K562 (cell line): ENCODE data around the gene OR6V1. TPM values are rescaled to one million over a fixed set of nuclear protein-coding genes. Genes with fewer than 3 reads are reported as not detected.

Experiments
- ATAC-seq: fragments of 200-7000 bp; cut with Tn5 transposase; 3 replicates; pipeline ENCODE4 v1.9.1; 2020; ENCODE audit warnings: moderate library complexity
- BruUV-seq: library from RNA; stranded (reverse); fragments of 400-500 nt; replicated peaks from 2 replicates; lab custom pipeline; 2021; lab: Mats Ljungman, UMichigan
- CTCF ChIA-PET: fragments of 300-600 bp; formaldehyde crosslinking; extraction: SDS; loops from one replicate; lab custom pipeline; 2021; ENCODE audit warnings: low intra/inter-chr PET ratio; lab: Yijun Ruan, JAX
- POLR2A ChIA-PET: fragments of 300-600, 350-650 bp; sonication (Branson Sonifier 250); formaldehyde crosslinking; extraction: SDS; loops from one replicate; lab custom pipeline; 2021; ENCODE audit warnings: antibody characterized with exemption, inconsistent platforms; lab: Yijun Ruan, JAX
- DNase-seq, 4 experiments: peaks; one replicate each; pipeline versions ENCODE4 v3.0.0 to v3.0.0-alpha.2; 2011 to 2018; ENCODE audit warnings: low spot score in 3 of 4, mixed read lengths in 3 of 4; ENCODE audit errors: extremely low read depth in 1 of 4
- FAIRE-seq: peaks from 2 replicates; lab custom pipeline; 2011; peaks lifted over from hg19 to GRCh38; lab: Jason Lieb, UNC
- H2AFZ ChIP-seq: 2 replicates; pipeline ENCODE4 v1.6.0; 2011; ENCODE audit warnings: low read depth, low read length, control low read depth, inconsistent platforms
- H3K27ac ChIP-seq: fragments of 200-600 bp; 3 replicates; pipeline ENCODE4 v1.8.0; 2011; ENCODE audit warnings: low read depth, mild to moderate bottlenecking, control low read depth, inconsistent platforms, low read length, moderate library complexity, mixed read lengths; ENCODE audit errors: extremely low read depth
- H3K27me3 ChIP-seq, 2 experiments: fragments of 300-600 bp in 1 of 2; 2 replicates in 1 of 2; 3 replicates in 1 of 2; pipeline versions ENCODE4 v1.6.0 to v1.8.0; 2011; ENCODE audit warnings: inconsistent platforms in 2 of 2, low read length in 2 of 2, mild to moderate bottlenecking in 1 of 2, mixed read lengths in 1 of 2, moderate library complexity in 1 of 2; ENCODE audit not compliant: control insufficient read depth in 2 of 2, insufficient read depth in 2 of 2
- H3K36me3 ChIP-seq: fragments of 300-600 bp; 3 replicates; pipeline ENCODE4 v1.8.0; 2011; ENCODE audit warnings: mild to moderate bottlenecking, low read length, inconsistent platforms; ENCODE audit not compliant: control insufficient read depth, insufficient read depth
- H3K4me1 ChIP-seq, 2 experiments: fragments of 200-600 bp in 1 of 2; replicated peaks in 1 of 2; 2 replicates in 1 of 2; 3 replicates in 1 of 2; pipeline versions ENCODE4 v1.5.1 to v1.8.0; 2011; ENCODE audit warnings: inconsistent platforms in 2 of 2, low read length in 2 of 2, mild to moderate bottlenecking in 1 of 2, mixed read lengths in 1 of 2, moderate library complexity in 1 of 2; ENCODE audit not compliant: control insufficient read depth in 2 of 2, insufficient read depth in 2 of 2
- H3K4me2 ChIP-seq: 2 replicates; pipeline ENCODE4 v1.6.1; 2011; ENCODE audit warnings: low read length, control low read depth, inconsistent platforms, mixed read lengths; ENCODE audit not compliant: insufficient read depth
- H3K4me3 ChIP-seq: fragments of 200-600 bp; sonication (generic), shearing (Covaris generic); 2 replicates; pipeline ENCODE4 v1.5.1; 2016; ENCODE audit warnings: control low read depth, inconsistent platforms
- H3K79me2 ChIP-seq: fragments of 200-600 bp; 3 replicates; pipeline ENCODE4 v1.8.0; 2011; ENCODE audit warnings: low read length, inconsistent platforms; ENCODE audit not compliant: control insufficient read depth, insufficient read depth
- H3K9ac ChIP-seq, 2 experiments: 2 replicates each; pipeline versions ENCODE4 v1.6.0 to v1.6.1; 2011; ENCODE audit warnings: low read depth in 2 of 2, low read length in 2 of 2, control low read depth in 1 of 2, inconsistent platforms in 1 of 2, mild to moderate bottlenecking in 1 of 2, mixed read lengths in 1 of 2; ENCODE audit not compliant: insufficient read depth in 1 of 2
- H3K9me1 ChIP-seq: one replicate; pipeline ENCODE4 v1.6.0; 2011; ENCODE audit warnings: inconsistent platforms, mild to moderate bottlenecking, low read length, moderate library complexity; ENCODE audit not compliant: control insufficient read depth, insufficient read depth
- H3K9me3 ChIP-seq: replicated peaks from 2 replicates; pipeline ENCODE4 v1.5.1; 2011; ENCODE audit warnings: low read depth, low read length, inconsistent platforms; ENCODE audit not compliant: control insufficient read depth, insufficient read depth
- H4K20me1 ChIP-seq: replicated peaks from 2 replicates; pipeline ENCODE4 v1.6.1; 2011; ENCODE audit warnings: low read length, inconsistent platforms, mixed read lengths; ENCODE audit not compliant: control insufficient read depth, insufficient read depth
- BRD4 ChIP-seq: fragments of 200-600 bp; sonication (generic); IDR thresholded peaks from 2 replicates; pipeline ENCODE4 v1.6.1; 2017; ENCODE audit warnings: inconsistent platforms
- HDAC1 ChIP-seq, 2 experiments: fragments of 450-650 bp; IDR thresholded peaks; 2 replicates each; pipeline ENCODE4 v1.6.1; 2016 to 2017; ENCODE audit warnings: inconsistent platforms in 1 of 2, mild to moderate bottlenecking in 1 of 2, moderate library complexity in 1 of 2
- TRIM24 ChIP-seq, 2 experiments: fragments of 450-650 bp; IDR thresholded peaks; 2 replicates each; pipeline ENCODE4 v1.6.1; 2016
- XRCC5 ChIP-seq: fragments of 200-400 bp; formaldehyde crosslinking; IDR thresholded peaks from 2 replicates; pipeline ENCODE4 v1.6.1; 2017; ENCODE audit warnings: low read depth, mild to moderate bottlenecking, low read length
- ZBTB7A ChIP-seq: IDR thresholded peaks from 2 replicates; pipeline ENCODE4 v1.6.1; 2011; ENCODE audit warnings: low read depth, mild to moderate bottlenecking, low read length, moderate library complexity, borderline replicate concordance; ENCODE audit not compliant: control insufficient read depth
- WGBS: fragments of 100-300 bp; shearing (Covaris generic); methylation state at CpG from one replicate; pipeline ENCODE4 v1.1.6; 2016; ENCODE audit warnings: low coverage, mixed read lengths; ENCODE audit not compliant: insufficient coverage; ENCODE audit errors: missing lambda C conversion rate; 5-methylcytosine and 5-hydroxymethylcytosine counted together
- in situ Hi-C: fragments of 300-500 bp; cut with MboI; formaldehyde crosslinking; loops from 4 replicates; pipeline ENCODE4 v1.15.0; 2018; ENCODE audit warnings: inconsistent platforms, mixed read lengths
- intact Hi-C: fragments of 100-400 bp; cut with micrococcal nuclease; formaldehyde crosslinking; loops from 2 replicates; pipeline ENCODE4 v1.14.2; 2022
- polyA plus RNA-seq, 8 experiments: library from polyadenylated mRNA; depleted of rRNA in 4 of 8; stranded (reverse) in 5 of 8; unstranded in 3 of 8; fragments of >200 nt; fragmentation: Nextera tagmentation in 2 of 8; fragmentation: Illumina TruSeq in 1 of 8; extraction: Ambion mirVana in 2 of 8; extraction: Trizol in 1 of 8; gene quantifications; 2 replicates each; pipeline versions ENCODE4 v1.2.1 to v1.2.3, GENCODE V29; 2011 to 2014; ENCODE audit warnings: inconsistent platforms in 1 of 8, missing spikeins in 1 of 8
- total RNA-seq, 7 experiments: library from RNA; depleted of rRNA in 6 of 7; stranded (reverse); fragments of >200 nt in 6 of 7; fragmentation: Illumina TruSeq in 2 of 7; extraction: Trizol in 2 of 7; gene quantifications; 2 replicates each; pipeline versions ENCODE4 v1.2.1 to v1.2.3, GENCODE V29; 2011 to 2021; ENCODE audit warnings: low replicate concordance in 1 of 7
- TF ChIP-seq, protein P1 (sequence below): sonication (generic); formaldehyde crosslinking; IDR thresholded peaks from 2 replicates; pipeline ENCODE4 v1.9.0; 2022; ENCODE audit warnings: mild to moderate bottlenecking, missing genetic modification reagents

Gene OR6V1
- total and polyA plus RNA-seq, 9 of the 15 experiments (the other 6 are each of a cell fraction or from before 2014, with no cell fraction given): not detected

DNA sequence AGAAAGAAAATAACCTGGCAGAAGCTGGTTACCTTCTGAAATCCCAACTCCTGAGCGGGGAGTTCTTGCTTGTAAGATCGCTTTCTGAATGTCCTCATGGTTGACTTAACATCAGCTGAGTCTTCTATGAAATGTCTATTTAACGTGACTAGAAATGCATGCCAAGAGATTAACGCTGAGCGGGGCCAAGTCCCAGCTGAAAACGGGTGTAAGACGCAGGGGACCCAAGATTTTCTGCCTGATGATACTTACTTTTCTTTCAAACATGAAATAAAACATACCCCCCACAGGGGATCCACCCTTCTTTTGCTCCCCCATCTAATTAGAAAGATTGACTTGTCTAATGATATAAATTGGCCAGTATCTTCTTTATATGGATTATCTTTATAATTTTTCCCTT is 40.1 kb upstream of the OR6V1 start:
- no TSS peak for BruUV-seq
- Histone ChIP-seq H2AFZ (no peak overlapping the region), H3K36me3 (no peaks in the 10 kb centered on the region), H3K4me1 (no peaks in the 10 kb centered on the region), H3K9me1 (no peaks in the 10 kb centered on the region), H3K9me3 (no peaks in the 10 kb centered on the region), H3K79me2 (no peaks in the 10 kb centered on the region), H3K4me3 (no peak overlapping the region), H3K27ac (no peak overlapping the region), H3K9ac (no peak overlapping the region), H4K20me1 (no peaks in the 10 kb centered on the region), H3K4me2 (no peak overlapping the region), H3K27me3 (peaks cover 15 to 25% of the 10 kb centered on the region in 2 experiments; a peak in 4 of 5 replicates)
- in situ Hi-C loops (loop anchor here (5.0 to 25.0 kb wide), 3 partner anchors 200 to 375 kb away; no protein-coding TSS in a partner anchor), intact Hi-C loops (no loop called here)
- ATAC-seq: no peak
- WGBS: 1% methylated on average over 7 of the region's 7 CpGs
- TF ChIP-seq XRCC5 (no peak), ZBTB7A (no peak), BRD4 (no peak), HDAC1 (IDR thresholded peaks at IDR 0.05) (no peak), TRIM24 (IDR thresholded peaks at IDR 0.05) (no peak)
- TF ChIP-seq, protein P1, sequence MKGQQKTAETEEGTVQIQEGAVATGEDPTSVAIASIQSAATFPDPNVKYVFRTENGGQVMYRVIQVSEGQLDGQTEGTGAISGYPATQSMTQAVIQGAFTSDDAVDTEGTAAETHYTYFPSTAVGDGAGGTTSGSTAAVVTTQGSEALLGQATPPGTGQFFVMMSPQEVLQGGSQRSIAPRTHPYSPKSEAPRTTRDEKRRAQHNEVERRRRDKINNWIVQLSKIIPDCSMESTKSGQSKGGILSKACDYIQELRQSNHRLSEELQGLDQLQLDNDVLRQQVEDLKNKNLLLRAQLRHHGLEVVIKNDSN: no peak
- ChIA-PET POLR2A (interaction anchor here (1.1 kb wide), 1 partner anchor 203 kb away, joined by 4 read pairs; no protein-coding TSS in a partner anchor), CTCF (interaction anchor here (0.9 to 11.1 kb wide), 2 partner anchors 95 to 202 kb away, joined by 4 to 222 read pairs; no protein-coding TSS in a partner anchor)
- no peak for DNase-seq
- no peak for FAIRE-seq
